OCI-LY1 (cell line): ENCODE data around the gene MADD.

Experiments
- H2AFZ ChIP-seq: fragments of 200-600 bp; sonication (generic), shearing (Covaris generic); 2 replicates; pipeline ENCODE4 v1.6.0; 2014; ENCODE audit warnings: antibody characterized with exemption, mild to moderate bottlenecking, low read length
- H3F3A ChIP-seq: fragments of 200-600 bp; sonication (generic), shearing (Covaris generic); 2 replicates; pipeline ENCODE4 v1.6.0; 2014; ENCODE audit warnings: mild to moderate bottlenecking, antibody characterized with exemption, low read length, moderate library complexity; ENCODE audit not compliant: insufficient read depth
- H3K27ac ChIP-seq: fragments of 200-600 bp; sonication (generic); 2 replicates; pipeline ENCODE4 v1.5.1; 2014; ENCODE audit warnings: low read length, mixed run types, mild to moderate bottlenecking, low read depth; ENCODE audit not compliant: poor library complexity, severe bottlenecking
- H3K27me3 ChIP-seq: fragments of 200-600 bp; sonication (generic); 2 replicates; pipeline ENCODE4 v1.6.0; 2014; ENCODE audit warnings: antibody characterized with exemption, mild to moderate bottlenecking, low read length, moderate library complexity; ENCODE audit not compliant: insufficient read depth
- H3K36me3 ChIP-seq: fragments of 200-600 bp; sonication (generic); 2 replicates; pipeline ENCODE4 v1.6.1; 2014; ENCODE audit warnings: mild to moderate bottlenecking, antibody characterized with exemption, low read length, moderate library complexity, mixed read lengths; ENCODE audit not compliant: insufficient read depth
- H3K4me1 ChIP-seq: fragments of 200-600 bp; sonication (generic); 2 replicates; pipeline ENCODE4 v1.5.1; 2014; ENCODE audit warnings: mild to moderate bottlenecking, low read length, moderate library complexity; ENCODE audit not compliant: insufficient read depth, severe bottlenecking
- H3K4me2 ChIP-seq: fragments of 200-600 bp; sonication (generic), shearing (Covaris generic); 2 replicates; pipeline ENCODE4 v1.6.1; 2014; ENCODE audit warnings: low read length
- H3K4me3 ChIP-seq: fragments of 200-600 bp; sonication (generic); 2 replicates; pipeline ENCODE4 v1.5.1; 2014; ENCODE audit warnings: low read length, low read depth, mild to moderate bottlenecking, mixed read lengths; ENCODE audit not compliant: poor library complexity, severe bottlenecking
- H3K79me2 ChIP-seq: fragments of 200-600 bp; shearing (Covaris generic); 2 replicates; pipeline ENCODE4 v1.6.1; 2016; ENCODE audit warnings: mixed run types, low read length, mixed read lengths; ENCODE audit not compliant: insufficient read depth
- H3K9ac ChIP-seq: fragments of 200-600 bp; sonication (generic), shearing (Covaris generic); 2 replicates; pipeline ENCODE4 v1.6.1; 2014; ENCODE audit warnings: mild to moderate bottlenecking, low read length, mixed read lengths
- H3K9me2 ChIP-seq: fragments of 200-600 bp; sonication (generic), shearing (Covaris generic); 2 replicates; pipeline ENCODE4 v1.6.1; 2014; ENCODE audit warnings: low read depth, mild to moderate bottlenecking, low read length, mixed read lengths
- H3K9me3 ChIP-seq: fragments of 200-600 bp; shearing (Covaris generic); 2 replicates; pipeline ENCODE4 v1.6.1; 2014; ENCODE audit warnings: low read length, mixed read lengths
- H4K20me1 ChIP-seq: fragments of 200-600 bp; sonication (generic), shearing (Covaris generic); 2 replicates; pipeline ENCODE4 v1.6.0; 2016; ENCODE audit warnings: mild to moderate bottlenecking, low read length; ENCODE audit not compliant: insufficient read depth
- CTCF ChIP-seq: fragments of 200-600 bp; sonication (generic), shearing (Covaris generic); IDR thresholded peaks from 2 replicates; pipeline ENCODE4 v1.5.1; 2017; ENCODE audit warnings: mild to moderate bottlenecking, antibody characterized with exemption, low read length, moderate library complexity, mixed read lengths
- EZH2 ChIP-seq: fragments of 200-600 bp; sonication (generic), shearing (Covaris generic); IDR thresholded peaks from 2 replicates; pipeline ENCODE4 v1.8.0; 2017; ENCODE audit warnings: borderline replicate concordance, mixed run types, mild to moderate bottlenecking, antibody characterized with exemption, low read length, moderate library complexity, mixed read lengths

The MADD gene

GRCh38 chr11:47359162-47359561 is 89.2 kb downstream of the MADD start:
- Histone ChIP-seq H3K27ac (no peak overlapping the region), H4K20me1 (no peaks in the 10 kb centered on the region), H2AFZ (no peak overlapping the region), H3K4me2 (no peak overlapping the region), H3K9me2 (no peaks in the 10 kb centered on the region), H3F3A (no peaks in the 10 kb centered on the region), H3K9ac (no peak overlapping the region), H3K4me3 (no peak overlapping the region), H3K27me3 (no peaks in the 10 kb centered on the region), H3K79me2 (no peaks in the 10 kb centered on the region), H3K4me1 (no peaks in the 10 kb centered on the region), H3K9me3 (no peaks in the 10 kb centered on the region), H3K36me3 (peaks cover 11% of the 10 kb centered on the region)
- TF ChIP-seq CTCF, result no peak
- TF ChIP-seq EZH2, result no peak

GRCh38 chr11:47359586-47359985 is 89.7 kb downstream of the MADD start:
- Histone ChIP-seq H3K27me3 (no peaks in the 10 kb centered on the region), H3K79me2 (no peaks in the 10 kb centered on the region), H2AFZ (no peak overlapping the region), H3K27ac (no peak overlapping the region), H4K20me1 (no peaks in the 10 kb centered on the region), H3K9ac (no peak overlapping the region), H3K4me2 (no peak overlapping the region), H3K9me2 (no peaks in the 10 kb centered on the region), H3K4me3 (no peak overlapping the region), H3F3A (no peaks in the 10 kb centered on the region), H3K9me3 (no peaks in the 10 kb centered on the region), H3K4me1 (no peaks in the 10 kb centered on the region), H3K36me3 (peaks cover 13% of the 10 kb centered on the region)
- TF ChIP-seq CTCF, result no peak
- no peak for TF ChIP-seq EZH2

- no peak overlapping the region for H3K4me2 ChIP-seq
These were observed 90.4 kb downstream of the MADD start for GRCh38 chr11:47360341-47360740.

More at GRCh38 chr11:47360341-47360740, 90.4 kb downstream of the MADD start:
- Histone ChIP-seq H3K27ac (no peak overlapping the region), H3K36me3 (peaks cover 21% of the 10 kb centered on the region), H3F3A (no peaks in the 10 kb centered on the region), H3K9me3 (no peaks in the 10 kb centered on the region), H3K9me2 (no peaks in the 10 kb centered on the region), H2AFZ (no peak overlapping the region), H3K4me3 (no peak overlapping the region), H3K4me1 (no peaks in the 10 kb centered on the region), H3K27me3 (no peaks in the 10 kb centered on the region), H3K79me2 (no peaks in the 10 kb centered on the region), H4K20me1 (no peaks in the 10 kb centered on the region), H3K9ac (no peak overlapping the region)
- TF ChIP-seq CTCF, result no peak
- TF ChIP-seq EZH2, result no peak
